22Rv1 (cell line): ENCODE results near the gene LTC4S.

ENCODE experiments used
- H3K27ac ChIP-seq: fragments of 450-650 bp; 2 replicates; pipeline ENCODE4 v1.5.1; 2017
- CTCF ChIP-seq: fragments of 450-650 bp; IDR thresholded peaks from 2 replicates; pipeline ENCODE4 v1.5.1; 2017; ENCODE audit warnings: mild to moderate bottlenecking
- ZFX ChIP-seq: fragments of 450-650 bp; IDR thresholded peaks from 2 replicates; pipeline ENCODE4 v1.6.1; 2017; ENCODE audit warnings: antibody characterized with exemption, borderline replicate concordance

The LTC4S gene

GRCh38 chr5:179815491-179816249, 21.9 kb downstream of the LTC4S start:
- TF ChIP-seq ZFX = no peak
- TF ChIP-seq CTCF = no peak
- H3K27ac ChIP-seq = no peak overlapping the region

- no peak overlapping the region for H3K27ac ChIP-seq
- TF ChIP-seq ZFX (no peak), CTCF (no peak)
Observed at GRCh38 chr5:179816401-179816795, 22.6 kb downstream of the LTC4S start.

GRCh38 chr5:179816796-179817469, 23.1 kb downstream of the LTC4S start:
- no peak for TF ChIP-seq CTCF
- TF ChIP-seq ZFX = no peak
- H3K27ac ChIP-seq = no peak overlapping the region

- H3K27ac ChIP-seq = no peak overlapping the region
- TF ChIP-seq CTCF = no peak
- no peak for TF ChIP-seq ZFX
Observed at GRCh38 chr5:179817470-179817840, 23.7 kb downstream of the LTC4S start.

- TF ChIP-seq ZFX (no peak), CTCF (no peak)
- peak overlapping the region; percentile 96; the same call in 1 of the 2 replicates for H3K27ac ChIP-seq
Observed at GRCh38 chr5:179817890-179818745, 24.3 kb downstream of the LTC4S start.

- peak overlapping the region; percentile 96 for H3K27ac ChIP-seq
Observed at GRCh38 chr5:179818746-179819295, 25.0 kb downstream of the LTC4S start.

More at GRCh38 chr5:179818746-179819295, 25.0 kb downstream of the LTC4S start:
- TF ChIP-seq CTCF (no peak), ZFX (no peak)
